Inferior parietal cortex (tissue), 1 donor: ENCODE data around the gene GRID1.

ENCODE experiments used
- DNase-seq: peaks from one replicate; pipeline ENCODE4 v3.0.0-alpha.2; 2016; ENCODE audit errors: extremely low spot score

The GRID1 gene

GRCh38 chr10:85927952-85928665 is 438.5 kb downstream of the GRID1 start:
- no peak for DNase-seq

GRCh38 chr10:85926986-85927385 is 439.6 kb downstream of the GRID1 start:
- DNase-seq: no peak

GRCh38 chr10:85926136-85926535 is 440.5 kb downstream of the GRID1 start:
- DNase-seq: no peak

- DNase-seq: no peak
These were observed 441.3 kb downstream of the GRID1 start for GRCh38 chr10:85925201-85925750.

DNA sequence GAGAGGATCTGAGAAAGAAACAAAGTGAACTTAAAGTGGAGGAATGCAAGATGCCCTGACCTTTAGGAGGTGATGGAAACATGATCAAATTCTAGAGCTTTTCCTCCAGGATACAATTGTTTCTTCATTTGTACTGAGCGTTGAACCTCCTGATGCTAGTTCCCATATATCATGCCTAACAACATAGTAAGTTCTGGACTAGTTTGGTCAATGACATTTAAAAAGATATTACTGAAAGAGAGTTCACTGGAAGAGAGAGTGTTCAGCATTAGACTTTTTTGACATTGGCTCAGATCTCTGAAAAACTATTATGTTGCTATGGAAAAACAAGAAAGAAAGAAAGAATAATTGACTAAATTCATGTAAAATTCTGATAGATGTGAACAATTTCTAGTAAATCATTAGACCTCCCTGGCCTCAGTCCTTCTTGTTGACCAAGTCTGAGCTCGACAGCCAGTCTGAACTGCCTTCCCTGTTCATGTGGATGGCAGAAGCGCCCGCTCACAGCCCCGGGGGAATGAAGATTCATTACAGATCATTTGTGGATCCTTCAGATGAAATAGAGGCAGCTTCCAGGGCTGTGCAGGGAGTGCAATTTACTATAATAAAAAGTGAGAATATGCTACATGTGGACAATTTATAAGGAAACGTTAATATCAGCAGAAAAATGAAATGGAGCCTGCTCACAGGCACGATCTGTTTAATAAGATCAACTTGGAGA is 442.1 kb downstream of the GRID1 start:
- no peak for DNase-seq

DNA sequence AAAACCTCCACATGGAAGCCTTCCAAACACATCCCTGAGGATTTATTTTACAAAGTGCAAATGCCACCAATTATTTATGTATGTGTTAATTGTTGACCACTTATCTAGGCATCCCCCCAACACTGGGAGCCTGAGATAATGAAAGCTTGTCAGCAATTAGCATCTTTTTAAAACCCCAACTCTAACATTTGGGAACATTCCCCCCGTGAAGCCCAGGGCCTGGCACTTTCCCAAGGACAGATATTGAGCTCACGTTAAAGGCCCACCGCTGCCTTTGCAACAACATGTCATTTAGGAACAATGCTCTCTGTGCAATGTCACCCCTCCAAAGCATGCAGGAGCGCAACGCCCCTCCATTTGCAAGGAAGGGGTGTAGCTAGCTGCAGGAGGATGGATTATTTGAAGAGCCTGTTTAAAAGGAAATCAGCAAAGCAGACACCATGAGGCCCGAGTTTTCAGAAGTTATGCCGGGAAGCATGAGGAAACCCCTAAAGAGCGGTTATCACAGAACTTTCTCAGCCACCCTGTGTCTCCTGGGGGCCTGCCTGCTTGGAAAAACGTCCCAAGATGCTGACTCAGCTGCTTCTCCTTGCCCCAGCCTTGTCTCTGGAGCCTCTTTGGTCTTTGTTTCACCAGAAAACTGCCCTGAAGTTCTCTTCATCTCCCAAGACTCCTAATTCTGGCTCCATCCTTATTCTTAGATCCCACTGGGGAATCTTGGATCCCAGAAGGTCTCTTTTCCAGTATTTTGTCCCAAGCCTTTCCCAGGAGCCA is 444.1 kb downstream of the GRID1 start:
- DNase-seq: no peak

- no peak for DNase-seq
These were observed 444.8 kb downstream of the GRID1 start for GRCh38 chr10:85921789-85922188.

- no peak for DNase-seq
These were observed 446.3 kb downstream of the GRID1 start for GRCh38 chr10:85920311-85920710.

GRCh38 chr10:85919491-85920021 is 447.0 kb downstream of the GRID1 start:
- no peak for DNase-seq

DNA sequence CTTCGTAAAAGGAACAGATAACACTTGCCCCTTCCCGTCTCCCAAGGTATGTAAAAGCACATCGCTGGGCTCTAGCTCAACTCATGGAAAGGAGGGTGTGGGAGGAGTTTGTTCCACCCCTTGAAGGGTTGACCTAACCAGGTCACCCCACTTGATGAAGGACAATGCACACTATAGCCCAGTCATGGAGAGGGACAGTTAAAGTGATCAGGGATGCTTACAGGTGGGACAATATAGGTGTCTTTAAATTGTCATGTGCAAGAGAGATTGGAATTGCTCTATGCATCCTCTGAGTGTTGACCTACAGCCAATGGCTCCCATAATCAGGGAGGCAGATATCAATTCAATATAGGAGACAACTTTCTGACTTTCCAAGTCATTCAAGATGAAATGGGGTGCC is 448.2 kb downstream of the GRID1 start:
- DNase-seq: no peak

- no peak for DNase-seq
These were observed 449.0 kb downstream of the GRID1 start for GRCh38 chr10:85917601-85918000.

DNA sequence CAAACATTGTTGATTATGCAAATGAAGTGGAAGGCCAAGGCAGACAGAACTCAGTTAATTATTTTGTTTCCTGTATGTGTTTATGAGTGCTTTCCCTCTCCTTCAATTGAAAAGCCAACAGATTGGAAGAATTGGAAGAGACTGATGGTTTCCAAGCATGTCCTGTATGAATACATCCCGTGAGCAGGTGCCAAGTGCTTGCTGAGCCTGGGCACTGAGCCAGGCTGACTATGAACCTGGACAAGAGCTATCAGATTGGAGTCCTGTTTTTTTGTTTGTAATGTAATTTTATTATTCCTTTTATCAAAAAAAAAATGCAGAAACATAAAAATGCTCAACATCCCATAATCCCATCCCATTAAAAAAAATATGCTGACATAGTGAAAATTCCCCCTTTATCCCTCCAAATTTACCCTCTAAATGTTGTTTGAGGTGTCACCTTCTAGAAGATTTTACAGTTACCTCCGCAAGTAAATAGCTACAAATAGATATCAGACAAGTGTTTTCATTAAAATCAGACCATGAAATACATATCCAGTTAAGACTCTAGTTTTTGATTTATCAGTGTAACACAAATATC is 449.5 kb downstream of the GRID1 start:
- no peak for DNase-seq

DNA sequence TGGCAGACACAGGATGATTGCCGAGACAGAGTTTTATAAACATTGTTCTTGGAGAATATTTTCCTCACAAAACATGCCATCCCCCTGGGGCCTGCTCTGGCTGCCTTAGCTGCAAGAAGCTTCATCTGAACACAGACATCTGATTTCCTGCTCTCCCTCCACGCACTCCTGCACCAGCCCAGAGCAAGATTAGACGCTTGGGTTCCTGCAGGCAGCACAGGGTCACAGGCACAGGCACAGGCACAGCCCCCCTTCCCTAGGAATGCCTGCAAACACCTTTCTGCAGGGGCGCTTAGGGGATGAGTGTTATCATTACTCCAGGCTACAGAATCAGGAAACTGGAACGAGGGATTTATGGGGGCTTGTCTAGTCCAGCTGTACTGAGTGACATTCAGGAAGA is 450.3 kb downstream of the GRID1 start:
- DNase-seq: no peak

GRCh38 chr10:85915245-85915846 is 451.2 kb downstream of the GRID1 start:
- no peak for DNase-seq

DNA sequence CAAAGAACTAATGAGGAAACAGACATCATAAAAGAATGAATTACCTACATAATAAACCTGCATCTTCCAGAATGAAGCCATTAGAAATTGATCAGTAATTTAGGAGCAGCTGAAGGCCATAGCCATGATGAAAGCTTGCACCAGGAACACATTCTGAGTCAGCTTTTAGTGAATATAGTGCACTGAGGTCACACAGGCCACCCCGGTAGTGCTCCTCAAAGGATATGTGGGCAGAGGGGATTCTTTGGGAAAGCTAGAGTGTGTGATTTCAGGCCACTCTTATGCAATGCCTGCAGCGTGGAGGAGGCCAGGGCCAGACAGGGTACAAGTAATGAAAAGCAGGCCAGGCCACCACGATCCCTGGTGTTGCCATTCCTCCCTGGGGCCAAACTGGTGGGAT is 451.9 kb downstream of the GRID1 start:
- DNase-seq: no peak

DNA sequence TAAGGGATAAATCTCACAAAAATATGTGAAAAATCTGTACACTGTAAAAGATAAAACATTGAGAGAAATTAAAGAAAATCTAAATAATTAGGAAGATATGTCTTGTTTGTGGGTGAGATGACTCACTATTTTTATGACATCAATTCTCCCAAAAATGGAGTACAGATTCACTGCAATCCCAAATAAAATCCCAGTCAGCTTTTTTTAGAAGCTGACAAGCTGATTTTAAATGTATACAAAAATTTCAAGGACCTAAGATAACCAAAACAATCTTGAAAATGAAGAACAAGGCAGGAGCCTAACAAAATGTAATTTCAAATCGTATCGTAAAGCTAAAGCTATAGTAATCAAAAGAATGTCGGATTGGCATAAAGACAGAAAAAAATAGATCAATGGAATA is 458.1 kb downstream of the GRID1 start:
- no peak for DNase-seq

GRCh38 chr10:85902051-85902450 is 464.5 kb downstream of the GRID1 start:
- no peak for DNase-seq

GRCh38 chr10:85901599-85901998 is 465.0 kb downstream of the GRID1 start:
- no peak for DNase-seq

DNA sequence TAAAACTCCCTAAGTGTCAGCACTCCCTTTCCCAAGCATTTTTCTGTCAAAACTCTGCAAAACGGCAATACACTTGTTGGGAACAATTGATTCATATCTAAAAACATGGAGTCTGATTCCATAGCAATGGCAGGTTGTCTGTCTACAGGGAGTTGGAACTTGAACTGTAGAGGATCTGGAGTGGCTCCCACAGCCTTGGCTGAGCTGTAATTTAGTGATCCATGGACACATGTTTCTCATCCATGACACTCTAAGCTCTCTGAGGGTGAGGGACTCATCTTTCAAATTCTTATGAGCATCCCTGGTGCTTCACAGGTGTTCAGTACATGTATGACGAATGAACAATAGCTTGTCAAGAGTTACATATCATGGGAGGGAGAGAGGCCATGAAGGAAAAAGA is 466.1 kb downstream of the GRID1 start:
- no peak for DNase-seq

DNA sequence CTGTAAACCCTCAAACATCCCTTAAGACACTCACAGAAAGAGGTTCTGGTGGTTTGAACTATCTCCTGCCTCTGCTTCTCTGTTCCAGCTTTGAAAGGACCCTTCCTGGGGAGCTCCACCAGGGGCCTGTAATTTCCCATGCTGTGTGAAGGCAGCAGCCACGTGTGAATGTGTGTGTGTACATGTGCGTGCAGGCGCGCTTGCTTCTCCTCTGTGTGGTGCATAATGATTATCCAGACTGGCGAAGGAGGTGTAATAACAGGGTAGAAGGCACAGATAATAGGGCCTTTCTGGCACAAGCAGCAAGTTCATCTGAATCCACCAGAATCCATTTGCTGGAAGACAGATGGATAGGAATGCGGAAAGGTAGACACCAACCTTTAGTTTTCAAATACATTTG is 466.5 kb downstream of the GRID1 start:
- no peak for DNase-seq

DNA sequence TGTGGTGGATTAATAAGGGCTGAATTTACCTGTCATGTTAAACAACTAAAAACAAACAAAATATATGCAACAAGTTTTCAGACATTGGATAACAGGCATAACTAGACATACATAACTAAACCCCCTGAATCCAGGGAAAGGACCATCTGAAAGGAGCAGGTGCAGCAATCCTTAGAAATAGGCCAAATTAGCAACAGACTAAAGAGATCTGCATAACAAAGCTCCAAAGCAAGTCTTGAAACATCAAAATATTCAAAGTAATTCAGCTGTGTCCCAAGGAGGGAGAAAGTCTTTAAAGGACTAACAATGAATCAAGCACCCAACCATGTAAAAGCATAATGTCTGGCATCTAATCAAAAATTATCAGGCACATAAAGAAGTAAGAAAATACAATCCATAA is 475.1 kb downstream of the GRID1 start:
- DNase-seq: no peak
